ENCODE results near the gene PLEKHA6.

Gene PLEKHA6

DNA sequence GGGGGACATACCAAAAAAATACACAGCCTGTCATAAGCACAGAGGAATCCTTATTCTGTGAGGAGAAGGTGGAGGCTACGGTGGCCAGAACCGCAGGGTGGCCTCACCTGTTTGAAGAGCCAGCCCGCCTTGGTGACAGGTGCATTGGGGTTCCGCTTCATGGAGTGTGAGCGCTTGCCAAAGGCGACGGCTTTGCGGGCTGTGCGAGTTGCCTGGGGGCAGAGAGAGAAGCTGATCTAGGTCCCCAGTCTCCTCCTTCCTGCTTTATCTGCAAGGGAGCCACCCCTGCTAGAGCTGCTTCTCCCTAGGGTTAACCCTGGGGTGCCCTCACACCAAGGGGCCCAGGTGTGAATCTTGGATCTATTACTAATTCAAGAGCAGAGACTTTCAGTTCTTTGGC lies 91.6 kb downstream of the PLEKHA6 start:
- no peak overlapping the region for H3K4me3 ChIP-seq (replicated peaks; ENCODE audit: insufficient read depth, low read length)
- no peak for DNase-seq (ENCODE audit: low read depth in 1 of 2, low spot score in 1 of 2)
- no peak overlapping the region for H3K27ac ChIP-seq (replicated peaks)
- TF ChIP-seq POLR2AphosphoS5 (IDR thresholded peaks at IDR 0.05; ENCODE audit: low read depth) (no peak), GABPA (IDR thresholded peaks at IDR 0.05; ENCODE audit: low read depth) (no peak), SPI1 (IDR thresholded peaks at IDR 0.05; ENCODE audit: borderline replicate concordance, low read depth) (no peak)
- TF ChIP-seq, protein P1, sequence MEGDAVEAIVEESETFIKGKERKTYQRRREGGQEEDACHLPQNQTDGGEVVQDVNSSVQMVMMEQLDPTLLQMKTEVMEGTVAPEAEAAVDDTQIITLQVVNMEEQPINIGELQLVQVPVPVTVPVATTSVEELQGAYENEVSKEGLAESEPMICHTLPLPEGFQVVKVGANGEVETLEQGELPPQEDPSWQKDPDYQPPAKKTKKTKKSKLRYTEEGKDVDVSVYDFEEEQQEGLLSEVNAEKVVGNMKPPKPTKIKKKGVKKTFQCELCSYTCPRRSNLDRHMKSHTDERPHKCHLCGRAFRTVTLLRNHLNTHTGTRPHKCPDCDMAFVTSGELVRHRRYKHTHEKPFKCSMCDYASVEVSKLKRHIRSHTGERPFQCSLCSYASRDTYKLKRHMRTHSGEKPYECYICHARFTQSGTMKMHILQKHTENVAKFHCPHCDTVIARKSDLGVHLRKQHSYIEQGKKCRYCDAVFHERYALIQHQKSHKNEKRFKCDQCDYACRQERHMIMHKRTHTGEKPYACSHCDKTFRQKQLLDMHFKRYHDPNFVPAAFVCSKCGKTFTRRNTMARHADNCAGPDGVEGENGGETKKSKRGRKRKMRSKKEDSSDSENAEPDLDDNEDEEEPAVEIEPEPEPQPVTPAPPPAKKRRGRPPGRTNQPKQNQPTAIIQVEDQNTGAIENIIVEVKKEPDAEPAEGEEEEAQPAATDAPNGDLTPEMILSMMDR (IDR thresholded peaks at IDR 0.05; ENCODE audit: insufficient read depth, low read length): no peak
- TF ChIP-seq, protein P2, sequence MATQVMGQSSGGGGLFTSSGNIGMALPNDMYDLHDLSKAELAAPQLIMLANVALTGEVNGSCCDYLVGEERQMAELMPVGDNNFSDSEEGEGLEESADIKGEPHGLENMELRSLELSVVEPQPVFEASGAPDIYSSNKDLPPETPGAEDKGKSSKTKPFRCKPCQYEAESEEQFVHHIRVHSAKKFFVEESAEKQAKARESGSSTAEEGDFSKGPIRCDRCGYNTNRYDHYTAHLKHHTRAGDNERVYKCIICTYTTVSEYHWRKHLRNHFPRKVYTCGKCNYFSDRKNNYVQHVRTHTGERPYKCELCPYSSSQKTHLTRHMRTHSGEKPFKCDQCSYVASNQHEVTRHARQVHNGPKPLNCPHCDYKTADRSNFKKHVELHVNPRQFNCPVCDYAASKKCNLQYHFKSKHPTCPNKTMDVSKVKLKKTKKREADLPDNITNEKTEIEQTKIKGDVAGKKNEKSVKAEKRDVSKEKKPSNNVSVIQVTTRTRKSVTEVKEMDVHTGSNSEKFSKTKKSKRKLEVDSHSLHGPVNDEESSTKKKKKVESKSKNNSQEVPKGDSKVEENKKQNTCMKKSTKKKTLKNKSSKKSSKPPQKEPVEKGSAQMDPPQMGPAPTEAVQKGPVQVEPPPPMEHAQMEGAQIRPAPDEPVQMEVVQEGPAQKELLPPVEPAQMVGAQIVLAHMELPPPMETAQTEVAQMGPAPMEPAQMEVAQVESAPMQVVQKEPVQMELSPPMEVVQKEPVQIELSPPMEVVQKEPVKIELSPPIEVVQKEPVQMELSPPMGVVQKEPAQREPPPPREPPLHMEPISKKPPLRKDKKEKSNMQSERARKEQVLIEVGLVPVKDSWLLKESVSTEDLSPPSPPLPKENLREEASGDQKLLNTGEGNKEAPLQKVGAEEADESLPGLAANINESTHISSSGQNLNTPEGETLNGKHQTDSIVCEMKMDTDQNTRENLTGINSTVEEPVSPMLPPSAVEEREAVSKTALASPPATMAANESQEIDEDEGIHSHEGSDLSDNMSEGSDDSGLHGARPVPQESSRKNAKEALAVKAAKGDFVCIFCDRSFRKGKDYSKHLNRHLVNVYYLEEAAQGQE (IDR thresholded peaks at IDR 0.05; ENCODE audit: insufficient replicate concordance, low read depth): no peak
- no peaks in the 10 kb centered on the region for H3K27me3 ChIP-seq (ENCODE audit: insufficient read depth, poor library complexity, severe bottlenecking)

DNA sequence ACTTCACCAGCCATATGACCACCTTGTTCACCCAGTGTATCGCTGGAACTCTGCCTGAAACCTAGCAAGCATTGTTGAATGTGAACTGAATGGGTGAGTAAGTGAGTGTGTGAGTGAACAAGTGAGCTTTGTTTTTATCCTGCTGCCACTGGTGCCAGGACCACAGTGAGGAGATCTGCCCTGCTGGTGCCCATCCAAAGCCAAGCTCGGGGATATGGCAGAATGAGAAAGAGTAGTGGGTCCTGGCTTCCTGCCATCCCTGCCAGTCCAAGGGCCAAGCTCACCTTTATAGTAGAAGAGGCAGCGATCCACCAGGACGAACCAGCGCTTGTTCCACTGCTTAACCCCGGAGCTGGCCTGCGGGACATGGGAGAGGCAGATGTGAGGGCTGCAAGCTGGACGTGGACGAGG lies 92.5 kb downstream of the PLEKHA6 start:
- Histone ChIP-seq H3K4me3 (replicated peaks; ENCODE audit: insufficient read depth, low read length) (no peak overlapping the region), H3K27me3 (ENCODE audit: insufficient read depth, poor library complexity, severe bottlenecking) (no peaks in the 10 kb centered on the region)

DNA sequence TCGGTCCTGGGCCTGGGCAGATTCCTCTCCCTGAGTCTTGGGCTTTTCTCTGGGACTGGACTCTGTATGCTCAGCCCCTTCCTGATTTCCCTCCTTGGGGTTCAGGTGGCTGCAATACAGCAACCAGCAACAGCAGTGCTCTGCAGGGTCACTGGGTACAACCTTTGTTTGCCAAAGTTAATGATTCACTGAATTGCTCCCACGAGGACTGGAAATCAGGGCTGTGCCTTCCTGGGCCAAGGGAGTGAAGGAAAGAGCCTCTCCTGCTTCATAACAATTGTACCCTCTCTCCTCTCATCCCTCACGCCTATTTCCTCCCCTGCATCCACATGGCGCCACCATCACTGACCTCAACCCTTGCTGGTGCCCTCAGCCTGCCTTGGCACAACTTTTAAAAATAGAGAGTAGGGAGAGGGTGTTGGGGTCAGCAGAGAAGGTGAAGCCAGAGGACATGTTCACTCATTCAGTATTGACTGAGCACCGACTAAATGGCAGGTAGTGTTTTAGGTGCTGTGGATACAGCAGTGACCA lies 93.2 kb downstream of the PLEKHA6 start:
- Histone ChIP-seq H3K4me3 (replicated peaks; ENCODE audit: insufficient read depth, low read length) (no peak overlapping the region), H3K27me3 (ENCODE audit: insufficient read depth, poor library complexity, severe bottlenecking) (no peaks in the 10 kb centered on the region), H3K27ac (replicated peaks) (no peak overlapping the region)
- TF ChIP-seq POLR2AphosphoS5 (IDR thresholded peaks at IDR 0.05; ENCODE audit: low read depth): no peak
- DNase-seq (ENCODE audit: low read depth in 1 of 2, low spot score in 1 of 2): no peak

More for the DNA sequence above, 92.5 kb downstream of the PLEKHA6 start:
- DNase-seq (ENCODE audit: low read depth in 1 of 2, low spot score in 1 of 2): no peak
- TF ChIP-seq GABPA (IDR thresholded peaks at IDR 0.05; ENCODE audit: low read depth): no peak
- TF ChIP-seq, protein P2 (IDR thresholded peaks at IDR 0.05; ENCODE audit: insufficient replicate concordance, low read depth): no peak
- no peak for TF ChIP-seq POLR2AphosphoS5 (IDR thresholded peaks at IDR 0.05; ENCODE audit: low read depth)
- no peak for TF ChIP-seq SPI1 (IDR thresholded peaks at IDR 0.05; ENCODE audit: borderline replicate concordance, low read depth)
- TF ChIP-seq, protein P1 (IDR thresholded peaks at IDR 0.05; ENCODE audit: insufficient read depth, low read length): no peak
- H3K27ac ChIP-seq (replicated peaks): no peak overlapping the region

DNA sequence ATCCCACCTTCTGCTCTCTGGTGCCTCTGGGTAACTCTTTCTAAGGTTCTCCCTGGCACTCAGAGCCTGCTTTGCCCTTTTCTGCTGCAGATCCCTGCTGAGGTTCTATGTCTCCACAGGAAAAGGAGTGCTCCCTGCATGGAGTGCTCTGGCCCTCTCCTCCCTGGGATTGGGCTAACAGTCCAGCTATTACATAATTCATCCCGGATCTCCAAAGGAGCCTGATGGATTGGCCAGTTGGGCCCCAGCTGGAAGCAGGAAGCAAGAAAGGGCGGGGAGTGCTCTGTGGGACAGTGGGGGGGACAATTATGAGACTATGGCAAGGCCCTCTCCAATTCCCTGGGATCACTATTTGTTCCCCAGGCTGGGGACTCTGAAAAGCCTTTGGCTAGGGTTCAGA lies 94.1 kb downstream of the PLEKHA6 start:
- Histone ChIP-seq H3K27ac (replicated peaks) (no peak overlapping the region), H3K27me3 (ENCODE audit: insufficient read depth, poor library complexity, severe bottlenecking) (no peaks in the 10 kb centered on the region), H3K4me3 (replicated peaks; ENCODE audit: insufficient read depth, low read length) (no peak overlapping the region)
- no peak for DNase-seq (ENCODE audit: low read depth in 1 of 2, low spot score in 1 of 2)
- TF ChIP-seq, protein P2 (IDR thresholded peaks at IDR 0.05; ENCODE audit: insufficient replicate concordance, low read depth): no peak
- TF ChIP-seq SPI1 (IDR thresholded peaks at IDR 0.05; ENCODE audit: borderline replicate concordance, low read depth) (no peak), POLR2AphosphoS5 (IDR thresholded peaks at IDR 0.05; ENCODE audit: low read depth) (no peak), GABPA (IDR thresholded peaks at IDR 0.05; ENCODE audit: low read depth) (no peak)
- TF ChIP-seq, protein P1 (IDR thresholded peaks at IDR 0.05; ENCODE audit: insufficient read depth, low read length): no peak
